OCI-LY1 (cell line): ENCODE results near the gene CXorf66.

ENCODE experiments used
- H2AFZ ChIP-seq: fragments of 200-600 bp; sonication (generic), shearing (Covaris generic); 2 replicates; pipeline ENCODE4 v1.6.0; 2014; ENCODE audit warnings: antibody characterized with exemption, mild to moderate bottlenecking, low read length
- H3F3A ChIP-seq: fragments of 200-600 bp; sonication (generic), shearing (Covaris generic); 2 replicates; pipeline ENCODE4 v1.6.0; 2014; ENCODE audit warnings: mild to moderate bottlenecking, antibody characterized with exemption, low read length, moderate library complexity; ENCODE audit not compliant: insufficient read depth
- H3K27ac ChIP-seq: fragments of 200-600 bp; sonication (generic); 2 replicates; pipeline ENCODE4 v1.5.1; 2014; ENCODE audit warnings: low read length, mixed run types, mild to moderate bottlenecking, low read depth; ENCODE audit not compliant: poor library complexity, severe bottlenecking
- H3K27me3 ChIP-seq: fragments of 200-600 bp; sonication (generic); 2 replicates; pipeline ENCODE4 v1.6.0; 2014; ENCODE audit warnings: antibody characterized with exemption, mild to moderate bottlenecking, low read length, moderate library complexity; ENCODE audit not compliant: insufficient read depth
- H3K36me3 ChIP-seq: fragments of 200-600 bp; sonication (generic); 2 replicates; pipeline ENCODE4 v1.6.1; 2014; ENCODE audit warnings: mild to moderate bottlenecking, antibody characterized with exemption, low read length, moderate library complexity, mixed read lengths; ENCODE audit not compliant: insufficient read depth
- H3K4me1 ChIP-seq: fragments of 200-600 bp; sonication (generic); 2 replicates; pipeline ENCODE4 v1.5.1; 2014; ENCODE audit warnings: mild to moderate bottlenecking, low read length, moderate library complexity; ENCODE audit not compliant: insufficient read depth, severe bottlenecking
- H3K4me2 ChIP-seq: fragments of 200-600 bp; sonication (generic), shearing (Covaris generic); 2 replicates; pipeline ENCODE4 v1.6.1; 2014; ENCODE audit warnings: low read length
- H3K4me3 ChIP-seq: fragments of 200-600 bp; sonication (generic); 2 replicates; pipeline ENCODE4 v1.5.1; 2014; ENCODE audit warnings: low read length, low read depth, mild to moderate bottlenecking, mixed read lengths; ENCODE audit not compliant: poor library complexity, severe bottlenecking
- H3K79me2 ChIP-seq: fragments of 200-600 bp; shearing (Covaris generic); 2 replicates; pipeline ENCODE4 v1.6.1; 2016; ENCODE audit warnings: mixed run types, low read length, mixed read lengths; ENCODE audit not compliant: insufficient read depth
- H3K9ac ChIP-seq: fragments of 200-600 bp; sonication (generic), shearing (Covaris generic); 2 replicates; pipeline ENCODE4 v1.6.1; 2014; ENCODE audit warnings: mild to moderate bottlenecking, low read length, mixed read lengths
- H3K9me2 ChIP-seq: fragments of 200-600 bp; sonication (generic), shearing (Covaris generic); 2 replicates; pipeline ENCODE4 v1.6.1; 2014; ENCODE audit warnings: low read depth, mild to moderate bottlenecking, low read length, mixed read lengths
- H3K9me3 ChIP-seq: fragments of 200-600 bp; shearing (Covaris generic); 2 replicates; pipeline ENCODE4 v1.6.1; 2014; ENCODE audit warnings: low read length, mixed read lengths
- H4K20me1 ChIP-seq: fragments of 200-600 bp; sonication (generic), shearing (Covaris generic); 2 replicates; pipeline ENCODE4 v1.6.0; 2016; ENCODE audit warnings: mild to moderate bottlenecking, low read length; ENCODE audit not compliant: insufficient read depth
- CTCF ChIP-seq: fragments of 200-600 bp; sonication (generic), shearing (Covaris generic); IDR thresholded peaks from 2 replicates; pipeline ENCODE4 v1.5.1; 2017; ENCODE audit warnings: mild to moderate bottlenecking, antibody characterized with exemption, low read length, moderate library complexity, mixed read lengths
- EZH2 ChIP-seq: fragments of 200-600 bp; sonication (generic), shearing (Covaris generic); IDR thresholded peaks from 2 replicates; pipeline ENCODE4 v1.8.0; 2017; ENCODE audit warnings: borderline replicate concordance, mixed run types, mild to moderate bottlenecking, antibody characterized with exemption, low read length, moderate library complexity, mixed read lengths

The CXorf66 gene

GRCh38 chrX:139936259-139936658 lies 29.1 kb downstream of the CXorf66 start:
- no peaks in the 10 kb centered on the region for H3K36me3 ChIP-seq
- no peak overlapping the region for H3K9ac ChIP-seq
- no peaks in the 10 kb centered on the region for H3K27me3 ChIP-seq
- H3K79me2 ChIP-seq, result 0 out of 2 replicates have a peak, but pooled peaks cover 1% of the 10 kb centered on the region
- no peaks in the 10 kb centered on the region for H3F3A ChIP-seq
- peak; percentile 12; the same call in 1 of the 2 replicates for TF ChIP-seq CTCF
- TF ChIP-seq EZH2, result no peak
- H3K4me3 ChIP-seq, result no peak overlapping the region
- no peaks in the 10 kb centered on the region for H4K20me1 ChIP-seq
- no peaks in the 10 kb centered on the region for H3K9me2 ChIP-seq
- H3K9me3 ChIP-seq, result no peaks in the 10 kb centered on the region
- peaks cover 5% of the 10 kb centered on the region for H3K4me1 ChIP-seq
- H3K4me2 ChIP-seq, result no peak overlapping the region
- no peak overlapping the region for H2AFZ ChIP-seq
- H3K27ac ChIP-seq, result no peak overlapping the region

GRCh38 chrX:139933904-139934303 lies 31.4 kb downstream of the CXorf66 start:
- H2AFZ ChIP-seq, result peak overlapping the region; percentile 85
- peak overlapping the region; percentile 76 for H3K4me2 ChIP-seq
- H3F3A ChIP-seq, result no peaks in the 10 kb centered on the region
- TF ChIP-seq EZH2, result no peak
- TF ChIP-seq CTCF, result no peak
- peaks cover 23% of the 10 kb centered on the region for H3K79me2 ChIP-seq
- no peaks in the 10 kb centered on the region for H3K27me3 ChIP-seq
- no peaks in the 10 kb centered on the region for H3K9me2 ChIP-seq
- H3K27ac ChIP-seq, result peak overlapping the region; percentile 70
- no peaks in the 10 kb centered on the region for H3K36me3 ChIP-seq
- peak overlapping the region; percentile 95 for H3K4me3 ChIP-seq
- peak overlapping the region; percentile 78 for H3K9ac ChIP-seq
- no peaks in the 10 kb centered on the region for H3K9me3 ChIP-seq
- no peaks in the 10 kb centered on the region for H4K20me1 ChIP-seq
- H3K4me1 ChIP-seq, result peaks cover 26% of the 10 kb centered on the region

GRCh38 chrX:139932901-139933796 lies 32.2 kb downstream of the CXorf66 start, which contains the start of gene ATP11C:
ATP11C (minus strand) TSS chrX:139933053; CDS start chrX:139932042, 1,011 bp downstream.
- peak within 1 kb of the TSS; percentile 83 for H3K4me2 ChIP-seq
- H2AFZ ChIP-seq, result peak within 1 kb of the TSS; percentile 85
- peaks cover 27% of the 10 kb centered on the region for H3K4me1 ChIP-seq
- no peaks in the 10 kb centered on the region for H4K20me1 ChIP-seq
- H3K9me2 ChIP-seq, result no peaks in the 10 kb centered on the region
- H3K9me3 ChIP-seq, result no peaks in the 10 kb centered on the region
- H3K79me2 ChIP-seq, result peaks cover 30% of the 10 kb centered on the region
- H3K9ac ChIP-seq, result peak within 1 kb of the TSS; percentile 90
- H3K4me3 ChIP-seq, result peak within 1 kb of the TSS; percentile 95
- no peaks in the 10 kb centered on the region for H3K27me3 ChIP-seq
- peak within 1 kb of the TSS; percentile 70 for H3K27ac ChIP-seq
- no peaks in the 10 kb centered on the region for H3F3A ChIP-seq
- H3K36me3 ChIP-seq, result no peaks in the 10 kb centered on the region
- no peak for TF ChIP-seq EZH2
- TF ChIP-seq CTCF, result no peak; the same call in 1 of the 2 replicates
